Fibroblast of peridontal ligament (primary cell): Measurements from ENCODE around the gene TEF.
"Not testable (repeated sequence)": the region's sequence is repeated elsewhere in the genome, so short reads cannot be mapped to it uniquely, and the experiment has no call there.

Source experiments
- DNase-seq: peaks from one replicate; pipeline ENCODE4 v3.0.0-alpha.2; 2010; ENCODE audit errors: extremely low read depth

Gene TEF

DNA sequence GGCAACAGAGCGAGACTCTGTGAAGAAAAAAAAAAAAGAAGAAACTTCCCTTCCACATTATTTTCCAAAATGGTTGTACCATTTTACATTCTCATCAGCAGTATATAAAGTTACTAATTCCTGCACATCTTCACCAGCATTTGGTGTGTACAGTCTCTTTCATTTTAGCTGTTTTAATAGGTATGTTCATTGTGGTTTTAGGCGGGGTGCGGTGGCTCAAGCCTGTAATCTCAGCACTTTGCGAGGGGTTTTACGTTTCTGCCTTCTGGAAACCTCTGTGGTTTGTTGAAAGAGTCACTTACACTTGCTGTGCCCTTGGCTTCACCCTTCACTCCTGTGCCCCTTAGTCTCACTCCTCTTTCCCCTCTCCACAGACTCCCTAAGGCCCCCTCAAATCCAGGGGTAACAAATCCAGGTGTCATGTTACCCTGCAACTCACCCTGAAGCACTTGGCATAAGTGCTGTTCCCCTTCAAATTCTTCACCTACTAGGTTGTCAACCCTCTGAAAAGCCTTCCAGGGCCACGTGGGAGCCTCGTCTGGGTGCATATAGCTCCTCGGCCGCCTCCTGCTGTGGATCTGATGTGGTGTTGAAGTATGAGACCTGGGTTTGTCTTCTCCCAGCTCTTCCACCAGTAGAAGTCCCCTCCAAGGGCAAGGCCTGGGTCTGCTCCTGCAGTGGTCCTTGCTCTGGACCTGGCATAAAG lies 44.1 kb downstream of the TEF start:
- no peak for DNase-seq

DNA sequence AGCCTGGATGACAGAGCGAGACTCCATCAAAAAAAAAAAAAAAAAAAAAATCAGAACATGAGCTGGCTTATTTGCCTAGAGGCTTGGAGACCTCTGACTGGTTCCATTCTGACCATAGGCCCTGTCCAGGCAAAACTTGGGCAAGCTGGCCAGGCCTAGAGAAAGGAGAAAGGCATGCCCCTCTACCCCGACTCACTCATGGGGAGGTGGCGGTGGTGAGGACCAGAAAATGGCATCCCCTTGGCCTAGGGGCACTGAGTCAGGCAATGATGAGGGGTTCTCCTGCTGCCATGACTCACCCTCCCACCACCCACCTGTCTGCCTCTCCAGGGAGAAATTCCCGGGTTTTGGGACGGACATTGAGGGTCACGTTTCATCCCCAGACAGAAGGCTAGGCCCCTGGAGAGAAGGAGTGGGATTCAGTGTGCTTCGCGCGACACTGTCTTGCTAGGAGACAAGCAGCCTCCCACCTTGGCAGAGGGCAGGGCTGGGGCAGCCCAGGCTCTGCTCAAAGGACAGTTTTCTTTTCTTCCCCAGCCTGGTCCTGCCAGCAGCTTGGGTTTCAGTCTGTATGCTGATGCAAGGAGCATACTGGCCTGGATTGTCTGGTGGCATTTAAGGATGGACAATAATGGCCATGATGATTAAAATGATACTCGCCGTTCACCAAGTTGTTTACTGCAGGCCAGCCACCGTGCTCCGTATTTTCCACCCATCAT lies 47.6 kb downstream of the TEF start:
- no peak for DNase-seq

DNA sequence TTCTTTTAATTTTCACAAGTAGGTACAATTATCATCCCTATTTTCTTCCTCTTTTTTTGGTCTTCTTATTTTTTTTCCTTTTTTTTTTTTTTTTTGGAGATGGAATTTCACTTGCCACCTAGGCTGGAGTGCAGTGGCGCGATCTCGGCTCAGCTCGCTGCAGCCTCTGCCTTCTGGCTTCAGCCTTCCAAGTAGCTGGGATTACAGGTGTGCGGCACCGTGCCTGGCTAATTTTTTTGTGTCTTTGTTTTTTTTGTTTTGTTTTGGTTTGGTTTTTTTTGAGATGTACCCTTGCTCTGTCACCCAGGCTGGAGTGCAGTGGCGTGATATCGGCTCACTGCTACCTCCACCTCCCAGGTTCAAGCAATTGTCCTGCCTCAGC lies 48.2 kb downstream of the TEF start:
- no peak for DNase-seq

DNA sequence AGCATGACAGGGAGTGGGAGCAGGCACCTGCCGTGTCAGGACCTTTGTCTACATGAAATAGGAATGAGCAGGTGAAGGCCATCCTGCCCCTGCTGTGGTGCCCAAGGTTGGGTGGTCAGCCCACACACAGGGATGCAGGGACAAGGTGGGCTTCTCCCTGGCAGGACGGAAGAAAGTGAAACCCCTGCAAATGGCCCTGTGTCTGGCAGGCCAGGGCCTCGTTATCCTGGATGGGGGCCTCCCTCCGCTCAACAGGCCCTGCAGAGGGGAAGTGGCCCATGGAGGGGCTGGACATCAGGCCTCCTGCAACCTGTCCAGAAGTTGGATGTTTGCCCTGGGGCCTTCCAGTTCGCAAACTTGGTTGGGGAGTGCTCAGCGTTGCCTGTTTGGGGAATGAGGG lies 49.9 kb downstream of the TEF start:
- no peak for DNase-seq

DNA sequence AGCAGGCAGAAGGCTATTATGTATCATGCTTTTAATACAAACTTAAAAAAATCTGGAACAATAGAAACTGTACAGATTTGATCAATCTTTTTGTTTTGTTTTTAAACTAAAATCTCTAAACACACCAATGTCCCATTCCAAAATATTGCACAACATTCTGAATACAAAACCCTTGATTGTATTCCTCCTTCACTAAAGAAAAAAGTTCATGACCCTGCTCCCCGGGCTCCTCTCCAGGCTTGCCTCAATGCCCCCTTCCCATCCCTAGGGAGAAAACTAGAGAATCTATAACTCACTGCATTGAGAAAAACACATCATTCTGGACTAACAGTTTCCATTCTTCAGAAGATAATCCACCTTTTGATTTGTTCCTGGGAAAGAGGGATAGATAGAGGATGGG lies 51.7 kb downstream of the TEF start:
- DNase-seq = peak; percentile 62

DNA sequence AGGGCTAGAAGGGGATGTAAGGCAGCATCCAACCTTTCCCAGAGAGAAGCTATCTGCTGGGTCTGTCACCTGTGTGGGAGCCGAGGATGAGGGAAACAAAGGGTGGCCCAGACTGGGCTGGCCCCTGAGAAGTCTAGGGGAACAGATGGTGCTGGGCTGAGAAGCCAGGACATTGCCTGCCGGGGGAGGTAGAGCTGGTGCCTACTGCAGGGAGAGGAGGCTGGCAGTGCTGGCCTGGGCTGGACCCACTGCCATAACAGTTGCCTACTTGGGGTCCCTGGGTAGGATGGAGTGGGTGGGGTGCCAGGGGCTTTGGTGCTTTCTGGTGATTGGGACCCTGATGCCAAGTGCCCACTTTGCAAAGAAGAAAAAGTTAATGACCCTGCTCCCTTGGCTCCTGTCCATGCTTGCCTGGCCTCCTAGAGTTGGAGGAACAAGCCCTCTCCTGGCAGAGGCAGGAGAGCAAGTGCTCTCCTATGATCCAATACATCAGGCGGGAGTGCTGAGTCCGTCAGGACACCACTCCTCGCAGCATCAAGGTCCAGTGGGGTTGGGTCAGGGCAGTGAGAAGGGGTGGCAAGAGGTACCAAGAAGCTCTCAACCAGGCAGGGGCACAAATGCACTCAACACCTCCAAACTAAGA lies 52.7 kb downstream of the TEF start:
- not testable (repeated sequence) for DNase-seq

DNA sequence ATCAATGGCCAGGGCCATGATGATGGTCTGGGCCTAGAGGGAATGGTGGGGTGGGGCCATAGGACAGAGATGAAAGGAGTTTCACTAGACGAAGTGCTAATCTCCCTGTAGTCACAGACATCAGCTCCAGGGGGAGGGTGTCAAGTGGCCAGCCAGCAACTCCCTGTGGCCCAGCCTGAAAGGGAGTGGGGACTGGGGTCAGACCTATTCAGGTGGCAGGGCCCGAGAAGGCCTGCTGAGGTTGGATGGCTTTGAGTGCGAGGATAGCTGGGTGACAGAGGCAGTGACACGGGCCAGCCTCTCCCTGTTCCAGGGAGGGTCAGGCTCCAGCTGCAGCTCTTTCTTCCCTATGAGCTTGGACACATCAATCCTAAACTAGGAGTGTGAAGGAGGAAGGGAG lies 53.8 kb downstream of the TEF start:
- no peak for DNase-seq

DNA sequence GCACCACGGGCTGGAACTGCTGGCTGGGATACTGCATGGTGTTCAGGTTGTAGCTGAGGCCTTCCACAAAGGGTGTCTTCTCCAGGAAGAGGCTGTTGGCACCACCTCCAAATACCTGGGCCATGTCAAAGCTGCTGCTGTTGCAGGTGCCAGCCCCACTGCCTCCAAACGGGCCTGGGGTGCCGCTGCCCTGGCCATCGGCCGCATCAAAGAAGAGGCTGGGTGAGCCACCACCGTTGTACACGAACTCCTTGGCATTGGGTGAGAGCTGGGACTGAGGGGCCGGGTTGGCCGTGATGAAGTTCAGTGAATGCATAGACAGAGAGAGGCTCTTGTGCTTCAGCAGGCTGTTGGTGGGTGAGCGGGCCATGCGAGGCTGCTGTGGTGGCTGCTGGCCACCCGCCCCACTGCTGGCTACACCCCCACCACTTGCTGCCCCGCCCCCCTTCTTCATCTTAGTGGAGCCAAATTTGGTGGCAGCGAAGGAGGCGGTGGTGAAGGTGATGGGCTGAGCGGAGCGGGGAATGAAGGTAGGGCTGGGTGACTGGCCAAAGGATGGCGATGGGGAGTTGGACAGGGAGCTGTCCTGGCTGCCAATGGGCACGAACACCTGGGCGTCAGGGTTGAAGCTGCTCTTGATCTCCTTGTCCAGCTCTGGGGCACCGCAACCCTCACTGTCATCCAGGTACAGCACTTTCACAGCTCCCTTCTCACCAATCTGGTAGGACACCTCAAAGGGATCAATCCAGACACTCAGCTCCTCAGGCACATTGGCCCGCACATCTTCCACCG lies 54.8 kb downstream of the TEF start:
- DNase-seq = no peak

DNA sequence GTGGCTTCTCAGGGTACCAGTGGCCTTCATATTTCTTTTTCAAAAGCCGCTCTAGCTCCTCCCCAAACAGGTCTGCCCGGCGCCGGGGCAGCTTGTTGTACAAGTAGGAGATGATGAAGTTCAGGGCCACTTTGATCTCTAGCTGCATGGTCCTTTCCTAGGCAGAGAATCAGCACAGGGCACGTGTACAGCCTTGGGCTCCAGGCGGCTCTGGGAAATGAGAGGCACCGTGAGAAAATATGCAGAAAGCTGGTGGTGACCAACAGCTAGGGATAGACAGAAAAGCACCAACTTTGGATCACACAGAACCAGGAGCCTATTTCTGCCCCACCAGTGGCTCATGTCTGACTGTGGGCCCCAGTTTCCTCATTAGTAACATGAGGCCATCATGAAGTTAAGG lies 55.5 kb downstream of the TEF start:
- DNase-seq = no peak

DNA sequence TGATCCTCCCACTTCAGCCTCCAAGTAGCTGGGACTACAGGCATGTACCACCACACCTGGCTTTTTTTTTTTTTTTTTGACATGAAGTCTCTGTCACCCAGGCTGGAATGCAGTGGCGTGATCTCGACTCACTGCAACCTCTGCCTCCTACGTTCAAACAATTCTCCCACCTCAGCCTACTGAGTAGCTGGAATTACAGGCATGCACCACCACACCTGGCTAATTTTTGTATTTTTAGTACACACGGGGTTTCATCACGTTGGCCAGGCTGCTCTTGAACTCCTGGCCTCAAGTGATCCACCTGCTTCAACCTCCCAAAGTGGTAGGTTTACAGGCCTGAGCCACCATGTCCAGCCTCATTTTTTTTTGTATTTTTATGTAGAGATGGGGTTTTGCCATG lies 58.8 kb downstream of the TEF start:
- not testable (repeated sequence) for DNase-seq

DNA sequence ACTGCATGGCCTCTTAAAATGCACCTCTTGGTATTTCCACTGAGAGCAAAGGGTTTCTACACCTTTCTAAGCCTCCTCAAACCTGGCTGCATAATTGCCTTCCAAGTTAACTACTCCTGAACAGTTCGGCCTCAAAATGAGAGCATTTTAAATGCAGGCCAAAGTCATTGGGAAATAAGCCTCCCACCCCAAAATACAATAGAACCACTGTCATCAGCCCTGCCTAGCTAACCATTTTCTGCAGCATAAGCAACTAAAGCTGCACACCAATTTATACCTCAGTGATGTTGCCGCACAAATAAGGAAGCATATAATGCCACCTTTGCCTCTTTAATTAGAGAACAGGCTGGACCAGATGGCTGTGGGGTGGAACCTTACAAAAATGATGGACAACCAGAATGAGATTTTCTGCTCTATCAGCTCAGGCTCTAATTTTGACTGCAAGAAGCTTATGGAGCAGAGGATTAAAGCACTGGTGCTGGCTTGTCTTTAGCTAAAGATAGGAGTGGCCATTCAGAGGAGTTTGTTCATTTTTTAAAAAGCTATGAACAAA lies 60.6 kb downstream of the TEF start:
- no peak for DNase-seq

DNA sequence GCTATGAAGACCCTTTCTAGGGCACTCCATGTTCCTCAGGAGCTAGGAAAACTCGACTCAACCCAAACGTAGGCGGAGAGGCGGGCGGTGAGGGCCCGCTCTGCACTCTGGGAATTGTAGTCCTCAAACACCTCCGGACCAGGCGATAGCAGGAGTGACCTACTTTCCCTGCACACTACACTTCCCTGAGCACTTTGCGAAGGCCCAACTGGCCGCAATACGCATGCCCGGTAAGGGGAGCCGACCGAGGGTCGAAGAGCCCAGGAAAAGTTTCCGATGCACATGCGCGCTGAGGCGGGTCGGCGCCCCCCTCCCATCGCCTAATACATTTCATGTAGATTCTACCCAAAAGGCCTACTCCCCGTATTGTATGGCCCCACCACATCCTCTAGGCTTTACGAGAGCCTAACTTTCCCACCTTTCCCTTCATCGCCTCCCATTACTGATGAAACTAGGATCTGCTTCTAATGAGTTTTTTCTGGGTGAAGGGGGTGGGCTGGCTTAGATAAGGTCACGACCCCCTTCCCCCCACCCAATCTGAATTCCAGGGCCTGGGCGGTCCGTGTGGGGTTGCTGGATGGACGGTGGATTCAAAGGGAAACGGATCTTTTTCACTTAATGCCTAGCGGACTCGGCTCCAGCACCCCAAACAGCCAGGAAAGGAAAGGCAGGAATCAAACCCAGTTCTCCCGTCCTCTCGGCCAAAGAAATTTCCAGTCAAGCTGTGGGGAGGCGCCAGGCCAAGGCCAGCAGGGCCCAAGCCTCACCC lies 62.8 kb downstream of the TEF start:
- DNase-seq = peak; percentile 94

DNA sequence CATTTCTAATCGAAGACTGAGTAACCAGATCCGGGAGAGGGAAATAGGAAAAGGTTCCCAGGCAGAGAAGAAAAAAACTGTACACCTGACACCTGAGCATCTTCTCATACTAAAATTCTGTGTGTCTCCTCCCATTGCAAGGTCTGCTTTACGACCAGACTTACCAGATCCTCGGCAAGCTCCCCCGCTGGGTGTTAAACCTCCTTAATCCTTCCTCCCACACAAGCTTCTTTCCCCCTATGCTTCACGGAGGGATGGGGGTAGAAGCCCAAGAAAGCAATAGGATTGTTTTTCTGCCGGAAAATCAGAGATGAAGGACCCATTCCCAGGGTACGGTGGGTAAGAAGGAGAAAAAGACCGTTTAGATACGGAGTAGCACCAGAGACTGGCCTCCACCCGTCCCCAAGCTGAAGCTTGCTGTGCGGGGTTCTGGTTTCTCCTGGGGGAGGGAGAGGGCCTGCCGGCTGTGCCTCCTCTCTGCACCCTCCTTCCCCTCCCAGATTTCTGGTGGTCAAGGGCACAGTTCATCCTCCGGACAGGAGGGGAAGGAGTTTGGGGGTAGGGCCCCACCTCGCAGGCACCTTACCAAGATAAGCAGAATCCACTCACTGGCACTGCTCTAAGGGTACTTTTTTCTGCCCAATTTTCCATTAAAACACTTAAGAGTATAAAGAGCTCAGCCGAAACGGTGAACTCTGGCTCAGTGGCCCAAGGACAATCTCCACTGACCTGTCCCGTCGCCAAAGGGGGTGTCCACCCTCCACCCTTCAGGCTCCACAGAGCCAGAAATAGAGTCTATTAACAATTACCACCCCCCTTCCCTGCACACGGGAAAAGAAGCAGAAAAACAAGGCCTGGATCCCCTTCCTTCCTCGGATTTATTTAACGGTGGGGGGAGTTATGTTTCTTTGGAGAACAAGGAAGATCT lies 63.7 kb downstream of the TEF start:
- DNase-seq = no peak

DNA sequence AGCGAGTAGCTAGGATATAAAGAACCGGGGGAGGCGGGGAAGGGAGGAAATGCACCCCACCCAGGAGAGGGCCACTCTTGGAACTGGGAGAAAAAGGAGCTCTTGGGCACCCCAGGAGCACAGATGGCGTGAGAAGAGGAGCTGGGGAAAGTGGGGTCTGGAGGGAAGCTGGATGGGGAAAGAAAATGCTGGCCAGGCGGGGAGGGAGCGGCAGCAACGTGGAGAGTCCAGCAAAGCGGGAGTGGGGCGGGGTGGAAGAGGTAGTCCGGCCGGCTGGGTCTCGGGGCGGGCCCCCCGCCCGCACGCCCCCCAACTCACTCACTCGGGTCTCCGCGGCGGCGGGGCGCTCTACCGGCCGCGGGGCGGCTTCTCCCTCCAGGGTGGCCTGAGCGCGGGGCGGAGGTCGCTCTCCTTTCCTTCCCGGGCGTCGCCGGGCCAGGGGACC lies 64.3 kb downstream of the TEF start:
- no peak for DNase-seq

DNA sequence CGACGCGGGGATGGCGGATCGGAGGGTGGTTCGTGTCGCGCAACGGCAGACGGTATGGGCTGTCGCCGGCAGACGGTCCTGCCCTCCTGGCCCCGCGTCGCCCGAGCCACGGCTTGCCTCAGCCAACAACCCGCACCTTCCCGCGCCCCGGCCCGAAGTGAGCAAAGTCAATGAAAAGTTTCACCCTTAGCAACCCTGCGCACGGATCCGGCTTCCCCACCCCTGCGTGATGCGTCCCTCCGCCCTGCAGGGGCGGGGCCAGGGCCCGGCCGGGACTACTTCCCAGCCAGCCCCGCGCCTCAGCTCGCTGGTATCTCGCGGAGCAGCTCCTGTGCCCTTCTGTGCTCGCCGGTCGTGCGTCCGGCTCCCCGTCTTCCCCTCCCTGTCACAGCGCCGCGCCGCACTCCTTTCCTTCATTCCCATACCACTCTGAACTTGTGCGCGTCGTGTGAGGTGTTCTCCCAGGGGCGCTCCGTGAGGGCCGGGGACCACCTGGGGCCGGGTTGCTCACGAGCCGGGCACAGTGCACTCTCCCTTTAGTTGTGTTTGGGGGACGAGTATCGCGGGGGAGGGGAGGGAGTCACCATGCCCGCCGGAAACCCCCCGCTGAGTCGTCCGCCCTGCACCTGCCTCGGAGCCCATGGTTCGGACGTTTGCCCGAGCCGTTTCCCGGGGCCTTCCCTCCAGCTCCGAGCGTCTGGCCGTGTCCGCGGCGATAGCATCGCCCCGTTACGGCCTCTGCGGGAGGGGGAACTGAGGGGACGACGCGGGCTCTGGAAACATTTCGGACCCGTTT lies 65.1 kb downstream of the TEF start, which contains the start of gene TOB2:
TOB2 (minus strand) TSS at position 163 of the 796 bp plus-strand sequence. CDS start 9,456 bp downstream, outside the sequence.
- peak; percentile 91 for DNase-seq

DNA sequence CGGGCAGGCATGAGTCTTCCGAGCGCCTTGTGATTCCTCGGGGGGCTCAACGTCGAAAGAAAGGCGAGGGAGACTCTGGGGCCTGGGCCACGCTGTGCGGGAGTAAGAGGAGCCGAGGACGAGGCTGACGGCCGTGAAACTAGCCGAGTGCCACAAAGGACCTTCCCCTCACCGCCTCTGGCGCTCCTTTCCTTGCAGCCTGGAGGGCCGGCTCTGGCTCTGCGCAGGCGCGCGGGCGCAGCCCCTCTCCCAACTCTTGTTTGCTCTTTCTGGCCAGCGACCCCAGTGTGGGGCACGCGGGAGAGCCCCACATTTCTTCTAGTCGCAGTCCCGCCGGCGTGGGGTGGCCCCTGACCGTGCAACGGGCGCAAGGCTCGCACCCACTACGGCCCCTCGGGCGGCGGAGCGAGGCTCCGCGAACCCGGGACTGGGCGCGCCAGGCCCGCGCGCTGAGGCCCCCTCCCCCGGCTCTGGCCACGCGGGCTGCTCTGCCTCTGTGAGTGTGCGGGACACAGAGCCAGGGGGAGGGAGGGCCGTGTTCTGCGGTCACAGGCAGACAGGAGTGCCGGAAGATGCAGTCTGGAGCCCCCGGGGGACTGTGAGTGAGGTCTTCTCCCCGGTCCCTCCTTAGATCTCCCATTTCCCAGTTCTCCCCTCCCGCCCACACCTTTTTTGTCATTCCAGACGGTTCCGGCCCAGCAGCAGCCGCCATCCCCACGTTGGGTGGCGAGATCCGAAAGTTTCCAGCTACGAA lies 65.9 kb downstream of the TEF start:
- DNase-seq = peak; percentile 46

DNA sequence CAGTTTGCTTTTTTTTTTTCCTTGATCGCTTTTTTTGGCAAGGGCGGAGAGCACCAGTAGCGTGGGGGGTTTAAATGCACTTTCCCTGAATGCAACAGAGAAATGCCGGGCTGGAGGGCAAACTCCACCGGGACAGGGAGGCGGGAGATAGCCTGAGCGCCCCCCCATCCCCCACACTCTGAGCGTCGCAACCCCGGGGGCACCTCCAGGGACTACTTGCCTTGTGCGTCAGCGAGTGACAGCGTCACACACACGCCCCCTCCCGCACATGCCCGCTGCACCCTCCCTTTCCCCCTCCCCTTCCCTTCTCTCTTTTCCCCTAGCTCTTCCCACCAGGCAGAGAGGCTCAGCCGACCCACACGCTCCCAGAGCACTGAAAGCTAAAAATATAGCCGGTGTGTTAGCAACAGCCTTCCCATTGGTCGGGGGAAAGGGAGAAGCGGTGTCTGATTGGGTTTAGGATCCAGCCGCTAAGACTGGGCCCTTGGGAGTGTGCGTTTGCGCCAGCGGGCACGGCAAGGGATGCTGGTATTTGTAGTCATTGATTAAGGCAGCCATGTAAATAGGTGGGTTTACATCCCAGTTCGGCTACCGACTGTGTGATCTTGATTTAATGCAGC lies 66.6 kb downstream of the TEF start:
- DNase-seq = peak; percentile 99
